GM19025 (cell line): Measurements from ENCODE around the gene RIMKLB.
A peak's percentile ranks its signal among the peaks of the same experiment; 100 is the strongest.

Experiments
- ATAC-seq: cut with Tn5 transposase; IDR thresholded peaks from one replicate; pipeline ENCODE4 v1.9.1; 2021; ENCODE audit warnings: mild to moderate bottlenecking, low read depth, moderate library complexity; ENCODE audit not compliant: unreplicated experiment

The RIMKLB gene, protein sequence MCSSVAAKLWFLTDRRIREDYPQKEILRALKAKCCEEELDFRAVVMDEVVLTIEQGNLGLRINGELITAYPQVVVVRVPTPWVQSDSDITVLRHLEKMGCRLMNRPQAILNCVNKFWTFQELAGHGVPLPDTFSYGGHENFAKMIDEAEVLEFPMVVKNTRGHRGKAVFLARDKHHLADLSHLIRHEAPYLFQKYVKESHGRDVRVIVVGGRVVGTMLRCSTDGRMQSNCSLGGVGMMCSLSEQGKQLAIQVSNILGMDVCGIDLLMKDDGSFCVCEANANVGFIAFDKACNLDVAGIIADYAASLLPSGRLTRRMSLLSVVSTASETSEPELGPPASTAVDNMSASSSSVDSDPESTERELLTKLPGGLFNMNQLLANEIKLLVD

DNA sequence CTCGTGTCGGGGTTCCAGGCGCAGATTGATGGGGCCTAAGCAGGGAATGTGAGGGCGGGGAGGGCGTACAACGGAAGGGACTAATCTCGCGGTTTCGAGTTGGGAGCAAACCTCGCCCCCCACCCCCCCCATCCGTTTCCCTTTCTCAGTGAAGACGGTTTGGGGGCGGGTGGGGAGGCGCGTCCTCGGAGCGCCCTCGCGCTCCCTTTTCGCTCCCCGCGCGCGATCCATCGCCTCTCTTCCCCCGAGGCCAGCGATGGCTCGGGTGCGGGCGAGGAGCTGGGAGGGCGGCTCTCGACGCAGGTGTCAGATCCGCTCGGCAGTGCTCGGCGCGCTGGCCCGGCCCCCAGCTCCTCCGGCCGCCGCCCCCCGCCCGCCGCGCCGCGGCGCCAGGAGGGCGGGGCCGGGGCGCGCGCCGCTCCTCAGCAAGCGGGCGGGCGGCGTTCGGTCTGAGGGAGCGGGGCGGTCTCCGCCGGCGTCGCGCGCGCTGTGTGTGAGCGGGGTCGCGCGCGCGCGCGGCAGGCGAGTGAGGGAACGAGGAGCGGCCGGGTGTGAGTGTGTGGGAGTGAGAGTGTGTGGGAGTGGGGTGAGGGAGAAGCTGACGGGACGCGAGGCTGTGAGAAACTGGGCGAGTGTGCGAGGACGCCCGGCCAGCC is at the start of gene RIMKLB:
Gene RIMKLB (plus strand): TSS at position 516 of the 656 bp plus-strand sequence. CDS start 15,876 bp downstream, outside the sequence.
- ATAC-seq = peak; percentile 80

DNA sequence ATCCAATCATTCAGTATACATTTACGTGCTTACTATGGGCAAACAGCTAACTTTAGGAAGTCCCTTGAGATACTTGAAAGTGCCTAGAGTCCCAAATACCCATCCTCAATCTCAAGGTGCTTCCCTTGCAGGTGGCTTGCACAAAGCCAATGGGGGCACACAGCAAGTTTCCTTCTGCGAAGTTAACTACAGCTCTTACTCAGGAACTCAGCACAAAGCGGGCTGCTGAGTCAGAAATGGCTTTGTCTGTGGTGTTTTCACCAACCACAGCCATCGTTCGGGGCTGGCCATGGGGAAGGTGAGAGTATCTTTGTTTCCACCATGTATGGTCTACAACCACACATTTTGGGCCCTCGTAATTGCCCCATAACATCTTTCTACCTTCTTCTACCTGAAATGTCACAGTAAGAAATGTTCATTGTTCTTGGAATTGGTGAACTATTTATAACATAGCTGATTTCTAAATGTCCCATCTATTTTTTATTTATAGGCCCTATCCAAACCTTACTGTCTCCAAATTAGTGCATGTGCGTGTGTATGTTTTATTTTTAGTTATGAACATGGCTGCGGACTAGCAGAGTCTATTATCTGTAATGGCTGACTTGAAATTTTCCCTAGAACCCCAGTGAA is 49.1 kb upstream of the RIMKLB start:
- ATAC-seq = peak; percentile 69

DNA sequence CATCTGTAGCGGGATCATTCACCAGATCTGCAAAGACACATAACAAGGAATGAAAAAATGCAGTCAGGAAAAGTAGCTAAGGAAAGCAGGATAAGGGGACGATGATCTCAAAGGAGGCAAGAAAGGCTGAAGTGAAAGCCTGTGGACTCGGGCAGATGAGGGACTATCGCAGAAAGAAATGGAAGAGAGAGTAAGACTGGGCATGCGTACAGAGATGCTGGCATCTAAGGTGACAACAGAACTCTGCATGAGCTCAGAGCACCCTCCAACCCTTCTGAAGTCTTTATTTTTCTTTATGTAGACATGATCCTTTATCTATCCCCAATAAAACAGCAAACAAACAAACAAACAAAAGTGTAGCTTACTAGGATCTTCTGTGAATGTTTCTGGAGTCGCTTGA is 42.4 kb upstream of the RIMKLB start:
- no peak for ATAC-seq

DNA sequence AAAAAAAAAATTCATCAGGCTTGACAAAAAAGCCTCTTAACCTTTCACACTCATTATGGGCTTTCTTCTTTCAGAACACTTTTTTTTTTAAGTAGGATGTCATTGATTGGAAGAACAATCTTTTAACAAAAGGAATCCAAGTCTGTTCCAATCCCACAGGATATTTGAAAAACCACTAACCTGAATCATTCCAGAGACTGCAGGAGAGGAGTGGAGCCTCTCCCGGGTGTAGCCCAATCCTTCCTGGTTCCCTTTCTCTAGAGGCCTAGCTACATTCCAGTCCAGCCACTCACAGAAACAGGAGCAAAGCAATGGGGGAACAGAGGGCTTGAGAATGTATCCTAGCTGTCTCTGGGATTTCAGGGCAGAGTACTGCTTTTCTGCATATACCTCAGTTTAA is 39.4 kb upstream of the RIMKLB start:
- ATAC-seq = no peak

DNA sequence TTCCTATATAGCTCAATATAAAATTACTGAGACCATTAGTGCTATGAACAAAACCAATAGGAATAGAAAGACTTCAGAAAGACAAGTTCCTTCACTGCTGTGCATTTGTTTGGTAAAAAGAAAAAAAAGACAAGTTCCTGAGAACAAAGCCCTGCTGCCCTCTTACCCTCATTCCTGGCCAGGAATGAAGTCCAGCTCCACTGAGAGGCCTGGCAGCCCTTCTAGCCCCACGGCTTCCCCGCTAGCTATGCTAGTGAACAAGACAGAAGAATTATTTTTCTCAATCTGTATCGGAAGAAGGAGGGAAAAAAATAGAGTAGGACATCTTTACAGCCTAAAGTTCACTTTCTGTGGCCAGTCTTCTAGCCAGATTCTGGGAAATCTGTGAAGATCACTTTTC is 36.8 kb upstream of the RIMKLB start:
- no peak for ATAC-seq

DNA sequence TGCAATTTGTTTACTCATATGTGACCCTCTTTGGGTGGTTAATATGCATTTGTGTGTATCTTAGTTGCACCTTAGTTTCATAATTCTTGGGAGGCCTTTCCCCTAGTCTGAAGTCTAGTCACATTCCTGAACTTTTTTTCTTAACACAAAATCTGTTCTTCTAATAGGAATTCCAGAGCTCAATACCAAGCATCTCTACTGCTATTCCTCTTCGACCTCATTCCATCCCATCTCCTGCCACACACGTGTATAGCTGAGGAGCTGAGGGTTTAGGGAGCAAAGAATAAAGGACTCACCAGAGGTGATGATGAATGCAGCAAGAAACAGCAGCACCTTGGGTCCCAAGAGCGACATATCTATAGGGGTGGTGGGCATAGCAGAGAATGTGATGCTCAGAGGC is 36.0 kb upstream of the RIMKLB start:
- no peak for ATAC-seq

DNA sequence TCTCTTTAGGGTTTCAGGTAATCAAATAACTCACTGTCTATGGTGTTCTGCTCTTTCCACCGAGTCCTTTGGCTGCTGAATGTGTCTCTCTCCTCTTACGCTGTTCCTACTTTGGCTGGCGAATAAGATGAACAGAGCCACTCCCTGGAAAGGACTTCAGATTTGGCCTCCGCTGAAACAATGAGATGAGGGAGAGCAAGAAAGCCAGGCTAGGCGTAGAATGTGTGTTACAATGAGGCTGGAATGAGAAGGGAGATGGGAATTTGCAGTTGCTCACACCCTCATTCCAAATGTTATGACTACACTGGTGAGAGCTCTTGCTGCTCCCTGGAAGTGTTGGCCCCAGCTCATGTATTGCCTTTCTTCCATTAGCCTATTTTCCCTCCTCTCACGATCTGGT is 35.2 kb upstream of the RIMKLB start, which contains the start of gene MFAP5:
Gene MFAP5 (minus strand): TSS at position 234 of the 400 bp plus-strand sequence. CDS start 722 bp downstream, outside the sequence.
- no peak for ATAC-seq

DNA sequence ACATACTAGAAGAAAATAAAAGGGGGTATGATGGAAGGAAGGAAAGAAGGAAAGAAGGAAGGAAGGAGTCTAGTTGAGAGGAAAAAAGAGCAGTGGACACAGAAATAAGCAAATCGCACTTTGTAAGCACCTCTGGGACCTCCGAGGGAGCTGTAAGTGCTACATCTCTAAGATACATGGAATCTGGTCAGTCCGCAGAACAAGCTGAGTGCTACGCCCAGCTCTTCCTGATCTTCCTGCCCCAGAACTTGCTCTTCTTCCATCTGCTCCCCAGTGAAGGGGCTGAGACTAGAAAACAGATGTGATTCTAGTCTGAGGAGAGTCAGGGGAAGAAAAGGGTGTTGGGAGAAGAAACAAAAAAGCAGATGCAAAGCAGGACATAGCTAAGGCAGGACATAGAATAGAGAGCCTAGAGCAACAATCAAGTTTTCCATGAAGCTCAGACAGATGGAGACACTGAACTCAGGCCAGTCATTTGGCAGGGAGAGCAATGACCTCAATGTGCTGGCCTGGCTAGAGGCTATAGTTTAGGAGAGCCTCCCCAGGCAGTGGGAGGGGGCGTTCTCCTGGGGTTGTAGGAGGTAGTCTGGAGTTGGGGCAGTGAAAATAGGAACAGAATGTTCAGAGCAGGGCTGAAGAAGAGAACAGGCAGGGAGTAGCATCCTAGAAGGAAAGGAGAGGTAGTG is 33.4 kb upstream of the RIMKLB start:
- ATAC-seq = no peak

DNA sequence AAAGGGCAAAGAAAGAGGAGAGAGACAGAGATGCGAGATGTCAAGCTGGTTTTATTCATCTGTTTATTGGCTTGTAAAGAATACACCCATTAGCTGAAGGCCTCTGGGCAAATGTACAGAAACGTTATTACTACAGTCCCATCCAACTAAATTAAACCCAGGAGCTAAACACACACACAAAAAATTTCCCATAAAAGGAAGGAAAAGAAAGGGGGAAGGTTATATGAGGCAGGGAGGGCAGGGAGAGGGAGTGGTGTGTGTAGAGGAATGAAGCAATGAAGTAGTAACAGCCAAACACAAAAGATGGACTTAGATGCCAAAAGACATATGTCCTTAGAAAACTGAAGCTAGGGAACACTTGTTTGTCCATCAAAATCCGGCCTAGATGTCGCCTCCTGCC is 32.0 kb upstream of the RIMKLB start:
- ATAC-seq = no peak

DNA sequence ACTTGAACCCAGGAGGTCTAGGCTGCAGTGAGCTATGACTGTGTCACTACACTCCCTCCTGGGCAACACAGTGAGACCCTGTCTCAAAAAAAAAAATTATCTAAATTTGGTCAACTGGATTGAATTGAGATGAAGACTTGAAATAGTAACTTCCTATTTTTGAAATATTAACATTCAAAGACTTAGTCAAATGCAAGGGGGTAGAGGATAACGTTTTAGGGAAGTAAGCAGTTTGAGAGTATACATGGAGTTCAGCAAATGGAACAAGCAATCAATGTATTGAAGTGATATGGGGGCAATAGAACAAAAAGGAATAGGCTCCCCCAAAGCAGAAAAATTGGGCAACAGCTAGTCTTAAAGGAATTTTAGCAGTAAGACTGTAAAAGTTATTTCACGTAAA is 30.5 kb upstream of the RIMKLB start:
- no peak for ATAC-seq

DNA sequence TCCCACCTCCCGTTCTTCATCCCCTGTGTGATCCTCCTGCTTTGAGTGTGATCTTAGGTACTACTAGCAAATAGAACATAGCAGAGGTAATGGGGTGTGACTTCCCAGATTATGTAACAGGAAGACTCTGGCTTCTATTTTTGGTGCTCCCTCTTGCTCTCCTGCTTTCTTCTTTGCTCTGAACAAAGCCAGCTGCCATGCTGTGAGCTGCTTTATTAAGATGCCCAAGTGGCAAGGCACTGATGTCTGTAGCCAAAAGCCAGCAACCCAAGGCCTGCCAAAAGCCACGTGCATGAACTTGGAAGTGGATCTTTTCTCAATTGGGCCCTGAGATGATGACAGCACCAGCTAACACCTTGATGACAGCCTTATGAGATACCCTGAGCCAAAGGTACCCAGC is 29.4 kb upstream of the RIMKLB start:
- no peak for ATAC-seq

DNA sequence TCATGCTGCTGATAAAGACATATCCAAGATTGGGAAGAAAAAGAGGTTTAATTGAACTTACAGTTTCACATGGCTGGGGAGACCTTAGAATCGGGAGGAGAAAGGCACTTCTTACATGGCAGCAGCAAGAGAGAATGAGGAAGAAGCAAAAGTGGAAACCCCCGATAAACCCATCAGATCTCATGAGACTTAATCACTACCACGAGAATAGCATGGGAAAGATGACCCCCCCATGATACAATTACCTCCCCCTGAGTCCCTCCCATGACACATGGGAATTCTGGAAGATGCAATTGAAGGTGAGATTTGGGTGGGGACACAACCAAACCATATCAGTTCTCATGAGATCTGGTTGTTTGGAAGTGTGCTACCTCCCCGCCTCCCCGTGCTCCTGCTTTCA is 25.4 kb upstream of the RIMKLB start:
- ATAC-seq = no peak

DNA sequence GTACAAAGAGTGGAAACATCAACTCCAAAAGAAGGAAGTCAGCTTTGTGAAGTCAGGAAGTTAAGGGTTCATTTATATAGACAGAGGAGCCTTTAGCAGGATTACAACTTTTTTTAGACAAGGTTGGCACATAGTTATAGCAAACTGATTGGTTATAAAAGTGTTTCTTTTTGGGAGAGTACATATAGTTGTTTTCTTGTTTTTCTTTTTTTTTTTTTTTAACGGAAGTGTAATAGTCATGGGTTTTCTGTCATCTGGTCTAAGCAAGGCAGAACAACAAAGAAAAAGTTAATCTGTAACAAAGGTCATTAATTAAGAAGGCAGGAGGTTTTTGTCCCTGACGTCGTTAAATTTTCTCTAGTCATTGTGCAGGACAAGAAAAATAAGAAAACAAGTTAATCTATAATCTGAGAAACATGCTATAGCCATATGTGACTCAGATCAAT is 22.2 kb upstream of the RIMKLB start:
- ATAC-seq = no peak

DNA sequence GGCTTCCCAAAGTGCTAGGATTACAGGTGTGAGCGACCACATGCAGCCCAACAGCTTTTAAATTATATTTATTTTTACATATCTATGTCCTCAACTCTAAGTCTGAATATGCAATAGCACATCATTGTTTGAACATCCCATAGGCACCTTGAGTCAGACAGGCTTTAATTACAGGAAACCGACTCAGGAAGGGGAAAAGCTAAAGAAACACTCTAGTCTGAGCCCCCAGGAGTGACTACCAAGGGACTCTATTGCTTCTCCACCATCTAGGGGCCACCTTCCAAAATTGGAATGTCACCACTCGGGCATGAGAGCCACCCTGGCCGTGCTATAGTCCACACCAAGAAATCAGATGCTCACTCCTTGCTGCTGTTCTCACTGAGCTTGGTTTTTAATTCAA is 21.1 kb upstream of the RIMKLB start:
- no peak for ATAC-seq

DNA sequence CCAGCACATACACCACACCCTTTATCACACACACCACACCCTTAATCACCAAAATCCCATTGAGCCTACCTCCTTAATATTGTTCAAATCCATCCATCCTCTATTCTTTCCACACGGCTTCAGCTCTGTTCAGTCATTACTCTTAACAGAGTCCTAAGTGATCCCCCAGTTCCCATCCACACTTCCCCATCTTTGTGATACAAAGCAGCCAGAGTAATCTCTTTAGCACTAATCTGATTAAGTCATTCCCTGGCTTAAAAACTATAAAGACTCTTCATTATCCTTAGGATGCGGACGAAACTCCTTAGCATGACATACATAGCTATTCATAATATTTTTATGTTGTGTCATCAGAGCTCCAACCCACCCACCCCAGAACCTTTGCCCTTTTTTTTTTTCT is 20.4 kb upstream of the RIMKLB start:
- no peak for ATAC-seq

DNA sequence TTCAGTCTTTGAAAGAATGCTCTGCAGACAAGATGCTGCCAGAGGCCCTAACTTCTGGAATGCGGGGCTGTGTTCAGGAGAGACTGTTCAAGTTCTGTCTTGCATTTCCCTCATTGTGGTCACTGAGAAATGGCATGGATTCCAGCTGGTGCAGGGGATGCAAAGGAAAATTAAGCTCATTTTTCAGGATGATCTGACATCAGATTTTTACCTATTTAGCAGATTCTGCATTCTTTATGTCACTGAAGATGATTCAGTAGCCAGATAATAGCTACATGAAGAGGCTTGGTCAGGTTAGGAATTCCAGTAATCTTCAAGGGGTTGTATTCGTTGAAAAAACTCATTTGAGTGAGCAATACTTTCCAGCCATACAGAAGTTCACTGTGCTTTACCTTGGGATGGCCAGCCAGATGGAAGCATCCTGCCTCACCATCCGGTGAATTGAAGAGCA is 19.1 kb upstream of the RIMKLB start:
- no peak for ATAC-seq

DNA sequence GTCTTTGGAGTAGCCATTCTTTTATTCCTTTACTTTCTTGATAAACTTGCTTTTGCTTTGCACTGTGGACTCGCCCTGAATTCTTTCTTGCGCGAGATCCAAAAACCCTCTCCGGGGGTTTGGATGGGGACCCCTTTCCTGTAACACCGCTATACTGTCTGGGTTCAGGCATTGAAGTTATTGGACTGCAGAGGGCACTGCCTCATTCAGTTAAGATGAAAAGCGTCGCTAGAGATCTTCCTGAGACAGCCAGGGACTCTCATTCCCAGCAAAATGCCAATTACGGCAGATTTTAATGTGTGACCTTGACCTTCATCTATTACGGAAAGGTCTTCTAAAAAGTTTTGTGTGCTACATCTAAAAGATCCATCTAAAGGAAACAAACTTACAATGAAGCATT is 17.3 kb upstream of the RIMKLB start:
- ATAC-seq = no peak

DNA sequence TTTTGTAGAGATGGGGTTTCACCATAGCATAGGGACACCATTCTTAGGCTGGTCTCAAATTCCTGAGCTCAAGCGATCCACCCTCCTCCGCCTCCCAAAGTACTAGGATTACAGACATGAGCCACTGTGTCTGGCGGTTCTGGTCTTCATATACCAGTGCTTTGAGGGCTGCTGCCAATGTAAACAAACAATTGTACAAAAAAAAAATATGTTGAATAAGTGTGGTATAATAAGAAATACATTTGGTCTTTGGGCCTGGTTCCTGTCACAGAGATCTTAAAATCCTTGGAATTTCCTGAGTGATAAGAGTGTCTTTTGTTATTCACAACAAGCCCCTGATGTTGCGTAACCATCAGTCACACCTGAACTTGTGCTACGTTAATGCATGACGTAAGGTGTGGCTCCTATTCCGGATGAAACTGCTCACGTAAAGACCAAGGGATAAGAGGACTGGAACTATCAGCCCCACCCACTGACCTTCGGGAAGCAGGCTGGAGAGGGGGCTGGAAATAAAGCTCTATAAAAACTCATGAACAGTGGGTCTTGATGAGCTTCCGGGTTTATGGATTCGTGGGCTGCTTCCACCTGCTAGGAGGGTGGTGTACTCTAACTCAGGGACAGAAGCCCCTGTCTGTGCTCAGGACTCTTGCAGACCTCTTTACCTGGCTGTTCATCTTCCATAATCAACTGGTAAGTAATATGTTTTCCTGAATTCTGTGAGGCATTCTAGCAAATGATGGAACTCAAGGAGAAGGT is 16.5 kb upstream of the RIMKLB start:
- no peak for ATAC-seq

DNA sequence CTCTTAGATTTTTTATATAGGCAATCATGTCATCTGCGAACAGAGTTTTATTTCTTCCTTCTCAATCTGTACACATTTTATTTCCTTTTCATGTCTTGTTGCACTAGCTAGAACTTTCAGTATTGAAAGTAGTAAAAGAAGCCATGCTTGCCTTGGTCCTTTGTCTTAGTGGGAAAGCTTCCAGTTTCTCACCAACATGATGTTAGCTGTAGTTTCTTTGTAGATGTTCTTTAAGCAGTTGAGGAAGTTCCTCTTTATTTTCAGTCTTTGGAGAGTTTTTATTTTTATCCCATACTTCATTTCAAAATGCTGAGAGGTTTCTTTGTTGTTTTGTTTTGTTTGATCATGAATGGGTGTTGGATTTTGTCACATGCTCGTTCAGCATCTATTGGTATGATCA is 12.7 kb upstream of the RIMKLB start:
- ATAC-seq = no peak
